H1 (cell line): ENCODE results near the gene PLA2G4F.

Experiments used
- FOSL1 ChIP-seq: IDR thresholded peaks from 2 replicates; pipeline ENCODE4 v1.6.1; 2011; ENCODE audit warnings: mild to moderate bottlenecking, low read depth, low read length, moderate library complexity; ENCODE audit not compliant: insufficient read depth
- JUND ChIP-seq: IDR thresholded peaks from 2 replicates; pipeline ENCODE4 v1.6.1; 2011; ENCODE audit warnings: mild to moderate bottlenecking, improper control_type of control experiment, low read length
- KDM1A ChIP-seq: fragments of 200-600, 300-600 bp; sonication (generic); IDR thresholded peaks from 2 replicates; pipeline ENCODE4 v1.7.1; 2016; ENCODE audit warnings: mild to moderate bottlenecking, low read length, borderline replicate concordance
- POLR2A ChIP-seq, 2 experiments: IDR thresholded peaks; 1 replicate in 1 of 2; 2 replicates in 1 of 2; pipeline ENCODE4 v1.6.1; 2011; ENCODE audit warnings: low read depth in 2 of 2, low read length in 2 of 2, mild to moderate bottlenecking in 2 of 2; ENCODE audit errors: control extremely low read depth in 1 of 2
- RNF2 ChIP-seq: fragments of 200-900, 300-1000 bp; sonication (generic); IDR thresholded peaks from 2 replicates; pipeline ENCODE4 v1.7.1; 2016; ENCODE audit warnings: borderline replicate concordance, low read depth, mild to moderate bottlenecking, antibody characterized with exemption, low read length; ENCODE audit not compliant: poor library complexity, severe bottlenecking; ENCODE audit errors: missing control alignments
- TBP ChIP-seq: IDR thresholded peaks from 2 replicates; pipeline ENCODE4 v1.6.1; 2011; ENCODE audit warnings: low read depth, low read length, improper control_type of control experiment
- TF ChIP-seq, protein P1 (sequence below), 3 experiments: IDR thresholded peaks; 1 replicate in 2 of 3; 2 replicates in 1 of 3; pipeline versions ENCODE4 v1.5.1 to v1.6.1; 2011; ENCODE audit warnings: low read length in 3 of 3, mild to moderate bottlenecking in 3 of 3, inconsistent platforms in 2 of 3, low read depth in 1 of 3, moderate library complexity in 1 of 3; ENCODE audit not compliant: insufficient read depth in 1 of 3; ENCODE audit errors: control extremely low read depth in 1 of 3
- TF ChIP-seq, protein P2 (sequence below): IDR thresholded peaks from 2 replicates; pipeline ENCODE4 v1.6.1; 2011; ENCODE audit warnings: low read depth, mild to moderate bottlenecking, low read length; ENCODE audit not compliant: insufficient read depth

DNA sequence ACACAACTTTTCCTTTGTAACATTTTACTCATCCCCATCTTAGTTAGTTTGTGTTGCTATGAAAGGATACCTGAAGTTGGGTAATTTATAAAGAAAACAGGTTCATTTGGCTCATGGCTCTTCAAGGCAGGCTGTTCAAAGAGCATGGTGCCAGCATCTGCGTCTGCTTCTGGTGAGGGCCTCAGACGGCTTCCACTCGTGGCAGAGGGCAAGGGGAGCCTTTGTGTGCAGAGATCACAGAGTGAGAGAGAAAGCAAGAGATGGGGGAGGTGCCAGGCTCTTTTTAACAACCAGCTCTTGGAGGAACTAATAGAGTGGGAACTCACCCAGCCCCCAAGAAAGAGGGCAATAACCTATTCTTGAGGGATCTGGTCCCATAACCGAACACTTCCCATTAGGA, 23.1 kb downstream of the PLA2G4F start:
- TF ChIP-seq POLR2A (IDR thresholded peaks at IDR 0.05; ENCODE audit: control extremely low read depth in 1 of 2, low read depth in 2 of 2, low read length in 2 of 2) (no peak), FOSL1 (no peak), RNF2 (no peak), TBP (no peak), JUND (no peak), KDM1A (no peak)
- TF ChIP-seq, protein P1, sequence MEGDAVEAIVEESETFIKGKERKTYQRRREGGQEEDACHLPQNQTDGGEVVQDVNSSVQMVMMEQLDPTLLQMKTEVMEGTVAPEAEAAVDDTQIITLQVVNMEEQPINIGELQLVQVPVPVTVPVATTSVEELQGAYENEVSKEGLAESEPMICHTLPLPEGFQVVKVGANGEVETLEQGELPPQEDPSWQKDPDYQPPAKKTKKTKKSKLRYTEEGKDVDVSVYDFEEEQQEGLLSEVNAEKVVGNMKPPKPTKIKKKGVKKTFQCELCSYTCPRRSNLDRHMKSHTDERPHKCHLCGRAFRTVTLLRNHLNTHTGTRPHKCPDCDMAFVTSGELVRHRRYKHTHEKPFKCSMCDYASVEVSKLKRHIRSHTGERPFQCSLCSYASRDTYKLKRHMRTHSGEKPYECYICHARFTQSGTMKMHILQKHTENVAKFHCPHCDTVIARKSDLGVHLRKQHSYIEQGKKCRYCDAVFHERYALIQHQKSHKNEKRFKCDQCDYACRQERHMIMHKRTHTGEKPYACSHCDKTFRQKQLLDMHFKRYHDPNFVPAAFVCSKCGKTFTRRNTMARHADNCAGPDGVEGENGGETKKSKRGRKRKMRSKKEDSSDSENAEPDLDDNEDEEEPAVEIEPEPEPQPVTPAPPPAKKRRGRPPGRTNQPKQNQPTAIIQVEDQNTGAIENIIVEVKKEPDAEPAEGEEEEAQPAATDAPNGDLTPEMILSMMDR (IDR thresholded peaks at IDR 0.05; ENCODE audit: control extremely low read depth in 1 of 3, insufficient read depth in 1 of 3, low read depth in 1 of 3, low read length in 3 of 3), result no peak
- TF ChIP-seq, protein P2, sequence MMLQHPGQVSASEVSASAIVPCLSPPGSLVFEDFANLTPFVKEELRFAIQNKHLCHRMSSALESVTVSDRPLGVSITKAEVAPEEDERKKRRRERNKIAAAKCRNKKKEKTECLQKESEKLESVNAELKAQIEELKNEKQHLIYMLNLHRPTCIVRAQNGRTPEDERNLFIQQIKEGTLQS, result no peak
